Kidney epithelial cell (primary cell): ENCODE data around the gene NPHP3. TPM values are rescaled to one million over a fixed set of nuclear protein-coding genes. Genes with fewer than 3 reads are reported as not detected.

Experiments
- DNase-seq: peaks from one replicate; pipeline ENCODE4 v3.0.0-alpha.2; 2010; ENCODE audit warnings: low read depth
- H3K27me3 ChIP-seq: 2 replicates; pipeline ENCODE4 v1.6.0; 2011; ENCODE audit warnings: low read length; ENCODE audit not compliant: control insufficient read depth, insufficient read depth
- H3K36me3 ChIP-seq: 2 replicates; pipeline ENCODE4 v1.5.1; 2011; ENCODE audit warnings: low read length; ENCODE audit not compliant: control insufficient read depth, insufficient read depth
- H3K4me3 ChIP-seq: 2 replicates; pipeline ENCODE4 v1.5.1; 2011; ENCODE audit warnings: low read depth, mild to moderate bottlenecking, control low read depth, low read length
- CTCF ChIP-seq: IDR thresholded peaks from 2 replicates; pipeline ENCODE4 v1.5.1; 2011; ENCODE audit warnings: mild to moderate bottlenecking, moderate library complexity, low read length, control low read depth, inconsistent platforms; ENCODE audit not compliant: insufficient read depth, poor library complexity, severe bottlenecking
- total RNA-seq: library from RNA; depleted of rRNA; stranded (reverse); fragments of >200 nt; gene quantifications from 2 replicates; pipeline ENCODE4 v1.2.3, GENCODE V29; 2015

Gene NPHP3
- total RNA-seq, 1 donor from 2014 or later = 23.3 TPM

GRCh38 chr3:132721479-132722164 lies 587 bp downstream of the NPHP3 start:
- no peaks in the 10 kb centered on the region for H3K36me3 ChIP-seq
- TF ChIP-seq CTCF = peak; percentile 26
- H3K4me3 ChIP-seq = peak overlapping the region; percentile 89
- no peaks in the 10 kb centered on the region for H3K27me3 ChIP-seq
- DNase-seq = no peak

- no peak for TF ChIP-seq CTCF
Measured at GRCh38 chr3:132720228-132720627, 2.0 kb downstream of the NPHP3 start.

GRCh38 chr3:132716372-132716771 lies 5.8 kb downstream of the NPHP3 start:
- DNase-seq = no peak
- Histone ChIP-seq H3K4me3 (no peak overlapping the region), H3K27me3 (no peaks in the 10 kb centered on the region), H3K36me3 (no peaks in the 10 kb centered on the region)
- no peak for TF ChIP-seq CTCF

More at GRCh38 chr3:132720228-132720627, 2.0 kb downstream of the NPHP3 start:
- no peak for DNase-seq
- Histone ChIP-seq H3K36me3 (no peaks in the 10 kb centered on the region), H3K4me3 (no peak overlapping the region), H3K27me3 (no peaks in the 10 kb centered on the region)

- H3K4me3 ChIP-seq = no peak overlapping the region
- DNase-seq = no peak
- H3K27me3 ChIP-seq = no peaks in the 10 kb centered on the region
- TF ChIP-seq CTCF = no peak
- H3K36me3 ChIP-seq = no peaks in the 10 kb centered on the region
Measured at GRCh38 chr3:132713977-132714727, 8.1 kb downstream of the NPHP3 start.

- Histone ChIP-seq H3K4me3 (no peak overlapping the region), H3K36me3 (no peaks in the 10 kb centered on the region), H3K27me3 (no peaks in the 10 kb centered on the region)
- DNase-seq = no peak
- TF ChIP-seq CTCF = no peak
Measured at GRCh38 chr3:132710311-132710710, 11.9 kb downstream of the NPHP3 start.
